ENCODE measurements around the gene CLK2.

CLK2 gene

GRCh38 chr1:155273343-155274245 lies at the start of gene CLK2:
CLK2 (minus strand) TSS chr1:155273504; CDS start chr1:155270977, 2,527 bp downstream.
- DNase-seq, result peak; percentile 97

GRCh38 chr1:155322571-155322952 lies 49.3 kb upstream of the CLK2 start:
- DNase-seq, result peak; percentile 13

- no peak for DNase-seq
Measured at GRCh38 chr1:155321639-155322503, 48.6 kb upstream of the CLK2 start.

- DNase-seq, result peak; percentile 88
Measured at GRCh38 chr1:155320661-155321617, 47.6 kb upstream of the CLK2 start, which contains the start of gene RUSC1. RUSC1 (plus strand) TSS chr1:155320894; CDS start chr1:155321774, 880 bp downstream.

GRCh38 chr1:155320252-155320651 lies 46.9 kb upstream of the CLK2 start:
- DNase-seq, result no peak

- DNase-seq, result no peak
Measured at GRCh38 chr1:155319536-155319935, 46.2 kb upstream of the CLK2 start.

- no peak for DNase-seq
Measured at GRCh38 chr1:155318082-155318481, 44.8 kb upstream of the CLK2 start.

- no peak for DNase-seq
Measured at GRCh38 chr1:155316922-155317321, 43.6 kb upstream of the CLK2 start.

GRCh38 chr1:155313261-155313660 lies 40.0 kb upstream of the CLK2 start:
- DNase-seq, result no peak

- no peak for DNase-seq
Measured at GRCh38 chr1:155309423-155310021, 36.2 kb upstream of the CLK2 start.

- peak; percentile 99 for DNase-seq
Measured at GRCh38 chr1:155308493-155309422, 35.5 kb upstream of the CLK2 start, which contains the start of gene FDPS. FDPS (plus strand) TSS chr1:155308866; CDS start chr1:155309790, 924 bp downstream.

GRCh38 chr1:155307247-155307740 lies 34.0 kb upstream of the CLK2 start:
- DNase-seq, result peak; percentile 32

- DNase-seq, result no peak
Measured at GRCh38 chr1:155305881-155306391, 32.6 kb upstream of the CLK2 start.

- no peak for DNase-seq
Measured at GRCh38 chr1:155304558-155305063, 31.3 kb upstream of the CLK2 start.

- DNase-seq, result no peak
Measured at GRCh38 chr1:155301342-155301841, 28.1 kb upstream of the CLK2 start, which contains the start of gene PKLR. PKLR (minus strand) TSS chr1:155301438; CDS start chr1:155301395, 43 bp downstream.

GRCh38 chr1:155300553-155301329 lies 27.4 kb upstream of the CLK2 start:
- DNase-seq, result no peak

- DNase-seq, result no peak
Measured at GRCh38 chr1:155300024-155300423, 26.7 kb upstream of the CLK2 start.

- no peak for DNase-seq
Measured at GRCh38 chr1:155297384-155297783, 24.1 kb upstream of the CLK2 start.

- DNase-seq, result no peak
Measured at GRCh38 chr1:155296661-155297060, 23.4 kb upstream of the CLK2 start.
